Kidney (tissue), 14 donors: ENCODE results near the gene C5orf52. TPM values are rescaled to one million over a fixed set of nuclear protein-coding genes. Genes with fewer than 3 reads are reported as not detected.
"Not testable (repeated sequence)": the region's sequence is repeated elsewhere in the genome, so short reads cannot be mapped to it uniquely, and the experiment has no call there.

Experiments used
- DNase-seq, 5 donors: peaks; one replicate each; pipeline ENCODE4 v3.0.0-alpha.2; 2013 to 2020
- FAIRE-seq: peaks from 2 replicates; lab custom pipeline; 2012; peaks lifted over from hg19 to GRCh38; lab: Jason Lieb, UNC
- H3K27ac ChIP-seq, 2 donors: one replicate each; pipeline ENCODE4 v1.7.0; 2013; ENCODE audit warnings: low read depth in 2 of 2, low read length in 2 of 2, inconsistent platforms in 1 of 2
- H3K27me3 ChIP-seq: one replicate; pipeline ENCODE4 v1.7.1; 2013; ENCODE audit warnings: low read length, inconsistent platforms; ENCODE audit not compliant: control insufficient read depth, insufficient read depth
- H3K36me3 ChIP-seq, 3 donors: one replicate each; pipeline versions ENCODE4 v1.7.0 to v1.7.1; 2013; ENCODE audit warnings: low read length in 3 of 3, control low read depth in 1 of 3, inconsistent platforms in 1 of 3; ENCODE audit not compliant: insufficient read depth in 3 of 3, control insufficient read depth in 2 of 3
- H3K4me1 ChIP-seq, 3 donors: one replicate each; pipeline versions ENCODE4 v1.7.0 to v1.7.1; 2013; ENCODE audit warnings: low read length in 3 of 3, inconsistent platforms in 1 of 3, low read depth in 1 of 3; ENCODE audit not compliant: control insufficient read depth in 2 of 3, insufficient read depth in 2 of 3
- H3K4me3 ChIP-seq, 3 donors: one replicate each; pipeline versions ENCODE4 v1.7.0 to v1.8.1; 2013; ENCODE audit warnings: low read length in 3 of 3, control low read depth in 1 of 3, inconsistent platforms in 1 of 3
- H3K9ac ChIP-seq, 3 donors: one replicate each; pipeline versions ENCODE4 v1.7.0 to v1.7.1; 2013; ENCODE audit warnings: low read length in 3 of 3, control low read depth in 1 of 3, inconsistent platforms in 1 of 3
- H3K9me3 ChIP-seq, 3 donors: one replicate each; pipeline versions ENCODE4 v1.7.0 to v1.7.1; 2013; ENCODE audit warnings: low read length in 3 of 3, control low read depth in 1 of 3, inconsistent platforms in 1 of 3; ENCODE audit not compliant: control insufficient read depth in 2 of 3, insufficient read depth in 1 of 3
- CTCF ChIP-seq: IDR thresholded peaks from 3 replicates; pipeline ENCODE4 v1.5.1; 2012; ENCODE audit warnings: mild to moderate bottlenecking, moderate library complexity, borderline replicate concordance; ENCODE audit not compliant: insufficient read depth; ENCODE audit errors: extremely low read depth
- intact Hi-C: fragments of 100-400 bp; cut with DNase I; formaldehyde crosslinking; loops from one replicate; pipeline ENCODE4 v1.11.1; 2022
- polyA plus RNA-seq: library from polyadenylated mRNA; stranded (reverse); fragments of 350-450 nt; fragmentation: Illumina TruSeq; extraction: RNeasy Lipid Tissue Mini Kit (QIAGEN cat#74804); gene quantifications from one replicate; pipeline ENCODE4 v1.2.3, GENCODE V29; 2014; ENCODE audit warnings: low read depth, low replicate concordance; ENCODE audit not compliant: insufficient read depth
- total RNA-seq: library from RNA; stranded (reverse); fragmentation: NEBNext Ultra II Directional; extraction: Animal tissue kit (Norgen Biotek cat#: 25700); gene quantifications from one replicate; pipeline ENCODE4 v1.2.1, GENCODE V29; 2021
- donor health status: control.
- donor health status: control.
- donor health status: control.
- donor health status: control.
- donor health status: control.
- donor health status: DM: yes; HTN: yes; CAD: no.
- donor health status: Normal renal cell carcinoma (clear cell type).

The C5orf52 gene
- total and polyA plus RNA-seq, 2 donors from 2014 or later: not detected

- Histone ChIP-seq H3K27me3 (no peaks in the 10 kb centered on the region), H3K9ac (no peak overlapping the region), H3K36me3 (no peaks in the 10 kb centered on the region), H3K27ac (no peak overlapping the region), H3K4me1 (no peaks in the 10 kb centered on the region), H3K9me3 (no peaks in the 10 kb centered on the region), H3K4me3 (no peak overlapping the region)
- FAIRE-seq: no peak
- peak in 2 of 5 donors; percentile 14 to 70 for DNase-seq
- no peak for TF ChIP-seq CTCF
- intact Hi-C loops: no loop called here
Measured at GRCh38 chr5:157689942-157690689, 18.8 kb downstream of the C5orf52 start.

- Histone ChIP-seq H3K9ac (no peak overlapping the region), H3K27ac (no peak overlapping the region), H3K4me3 (no peak overlapping the region), H3K4me1 (no peaks in the 10 kb centered on the region), H3K9me3 (no peaks in the 10 kb centered on the region), H3K36me3 (no peaks in the 10 kb centered on the region), H3K27me3 (no peaks in the 10 kb centered on the region)
- intact Hi-C loops: no loop called here
- TF ChIP-seq CTCF: no peak
- DNase-seq (no peak), FAIRE-seq (no peak)
Measured at GRCh38 chr5:157690690-157691433, 19.5 kb downstream of the C5orf52 start.

- not testable (repeated sequence) for H3K36me3 ChIP-seq, FAIRE-seq, H3K9me3 ChIP-seq
Measured at GRCh38 chr5:157693816-157694215, 22.5 kb downstream of the C5orf52 start.

GRCh38 chr5:157696154-157696553 lies 24.8 kb downstream of the C5orf52 start:
- FAIRE-seq, H3K9ac ChIP-seq, H3K36me3 ChIP-seq, intact Hi-C loops, H3K27me3 ChIP-seq, H3K4me3 ChIP-seq, H3K9me3 ChIP-seq, DNase-seq, H3K4me1 ChIP-seq, H3K27ac ChIP-seq: not testable (repeated sequence)

More at GRCh38 chr5:157693816-157694215, 22.5 kb downstream of the C5orf52 start:
- H3K9ac ChIP-seq, DNase-seq, H3K27ac ChIP-seq, H3K4me1 ChIP-seq, H3K27me3 ChIP-seq, H3K4me3 ChIP-seq, intact Hi-C loops: not testable (repeated sequence)

- H3K27me3 ChIP-seq, FAIRE-seq, intact Hi-C loops, H3K9ac ChIP-seq, DNase-seq, H3K4me3 ChIP-seq, H3K36me3 ChIP-seq, H3K27ac ChIP-seq, H3K9me3 ChIP-seq, H3K4me1 ChIP-seq: not testable (repeated sequence)
Measured at GRCh38 chr5:157698674-157699073, 27.3 kb downstream of the C5orf52 start.
